GM19025 (cell line): ENCODE results near the gene ARHGDIG.

Experiments
- ATAC-seq: cut with Tn5 transposase; IDR thresholded peaks from one replicate; pipeline ENCODE4 v1.9.1; 2021; ENCODE audit warnings: mild to moderate bottlenecking, low read depth, moderate library complexity; ENCODE audit not compliant: unreplicated experiment

Gene ARHGDIG

DNA sequence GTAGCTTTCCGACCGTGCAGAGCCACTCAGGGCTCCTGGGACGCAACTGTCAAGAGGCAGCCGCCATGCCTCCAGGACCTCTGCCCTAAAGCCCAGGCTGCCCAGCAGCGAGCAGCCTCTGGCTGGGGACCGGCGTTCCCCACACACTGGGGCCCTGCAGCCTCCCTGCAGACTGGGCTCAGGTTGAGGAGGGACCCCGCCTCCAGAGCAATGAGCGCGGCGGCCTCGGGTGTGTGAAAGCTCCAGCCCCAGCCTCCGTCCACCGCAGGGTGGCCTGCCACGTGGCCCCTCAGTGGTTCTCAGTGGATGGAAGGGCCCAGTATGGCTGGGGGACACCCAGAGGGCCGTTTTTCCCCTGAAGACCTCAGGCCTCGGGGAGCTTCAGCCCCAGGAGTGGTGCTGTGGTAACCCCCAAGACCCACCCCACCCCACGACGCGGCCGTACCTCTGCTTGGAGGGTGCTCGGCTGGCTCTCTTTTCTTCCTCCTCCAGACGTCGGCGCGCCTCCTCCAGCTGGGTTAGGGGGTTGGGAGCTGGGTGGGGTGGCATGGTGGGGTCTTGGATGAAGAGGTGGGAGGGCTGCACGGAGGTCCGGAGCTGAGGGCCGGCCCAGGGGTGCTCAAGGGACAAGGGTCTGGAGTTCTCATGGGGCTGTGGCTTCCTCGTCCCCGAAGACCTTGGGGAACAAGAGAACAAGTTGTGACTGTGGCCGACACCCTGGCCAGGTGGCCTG lies 12.8 kb downstream of the ARHGDIG start:
- no peak for ATAC-seq

DNA sequence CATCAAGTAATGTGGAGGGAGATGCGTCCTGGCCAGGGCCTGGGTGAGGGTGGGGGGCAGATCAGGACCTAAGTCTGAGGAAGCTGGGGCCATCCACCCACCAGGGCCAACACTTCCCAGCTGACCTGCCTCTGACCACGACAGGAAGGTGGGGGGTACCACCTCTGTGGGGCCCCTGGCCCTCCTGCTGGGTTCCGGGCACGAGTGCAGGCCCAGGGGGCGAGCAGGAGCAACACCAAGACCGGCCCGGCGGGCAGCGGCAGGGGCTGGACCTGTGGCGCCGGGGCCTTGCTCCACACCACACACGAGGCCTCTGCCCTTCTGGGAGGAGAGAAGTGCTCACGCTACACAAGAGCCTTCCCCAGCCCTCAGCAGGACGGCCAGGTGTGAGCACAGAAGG lies 15.9 kb downstream of the ARHGDIG start:
- ATAC-seq, result no peak

DNA sequence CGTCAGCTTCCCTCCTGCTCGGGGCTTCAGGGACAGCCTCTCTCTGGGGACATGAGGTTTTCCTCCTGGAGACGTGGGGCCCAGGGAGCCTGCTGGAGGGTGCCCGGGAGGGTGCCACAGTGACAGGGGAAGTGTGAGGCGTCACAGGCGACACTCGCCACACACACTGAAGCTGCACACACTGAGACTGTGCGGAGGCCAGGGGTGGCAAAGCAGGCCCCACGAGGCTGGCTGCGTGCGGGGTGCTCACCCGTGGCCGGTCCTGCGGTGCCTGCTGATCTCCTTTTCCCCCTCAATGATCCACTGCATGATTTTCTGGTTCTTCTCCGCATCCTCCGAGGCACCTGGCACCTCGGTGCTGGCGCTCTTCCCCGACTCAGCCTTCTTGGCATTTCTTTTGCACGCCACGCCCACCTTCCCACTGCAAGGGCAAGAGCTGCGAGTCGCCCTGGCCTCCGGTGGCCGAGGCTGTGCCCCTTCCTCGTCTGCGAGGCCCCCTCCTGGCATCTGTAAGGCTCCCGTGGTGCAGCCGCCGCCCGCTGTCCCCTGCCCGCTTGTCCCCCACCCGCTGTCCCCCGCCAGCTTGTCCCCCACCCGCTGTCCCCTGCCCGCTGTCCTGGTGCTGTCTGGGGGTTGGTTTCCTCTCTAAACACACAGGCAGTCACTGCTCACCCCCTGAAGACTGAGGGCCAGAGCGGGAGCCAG lies 16.6 kb downstream of the ARHGDIG start:
- no peak for ATAC-seq

DNA sequence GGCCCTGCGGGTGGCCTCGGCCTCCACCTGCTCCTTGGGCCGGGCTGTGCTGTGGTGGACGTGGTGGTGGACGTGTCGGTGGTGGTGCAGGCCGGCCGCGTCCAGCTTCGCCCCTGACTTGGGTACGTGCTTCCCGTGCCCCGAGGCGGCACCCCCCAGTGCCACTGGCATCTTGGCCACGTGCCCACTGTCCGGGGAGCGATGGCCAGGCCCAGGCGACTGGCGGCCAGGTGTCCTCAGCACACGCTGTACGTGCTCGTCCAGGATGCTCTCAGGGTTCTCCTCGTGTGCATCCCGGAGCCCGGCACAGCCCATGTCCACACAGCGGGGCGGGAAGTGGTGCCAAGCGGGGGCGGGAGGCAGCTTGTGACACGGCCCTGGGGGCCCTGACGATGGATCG lies 17.4 kb downstream of the ARHGDIG start:
- ATAC-seq, result no peak

DNA sequence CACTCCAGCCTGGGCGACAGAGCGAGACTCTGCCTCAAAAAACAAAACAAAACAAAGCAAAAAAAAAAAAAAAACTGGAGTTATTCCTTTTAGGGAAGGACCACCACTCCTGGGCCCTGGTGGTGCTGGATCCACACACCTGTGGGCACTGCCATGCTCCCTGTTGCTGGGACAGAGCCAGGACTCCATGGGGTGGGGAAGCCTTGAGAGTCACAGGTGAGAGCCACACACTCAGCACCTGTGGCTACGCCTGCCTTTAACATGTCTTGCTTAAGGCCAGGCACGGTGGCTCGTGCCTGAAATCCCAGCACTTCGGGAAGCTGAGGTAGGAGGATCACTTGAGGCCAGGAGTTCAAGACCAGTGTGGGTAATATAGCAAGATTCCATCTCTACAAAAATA lies 20.8 kb downstream of the ARHGDIG start:
- no peak for ATAC-seq

DNA sequence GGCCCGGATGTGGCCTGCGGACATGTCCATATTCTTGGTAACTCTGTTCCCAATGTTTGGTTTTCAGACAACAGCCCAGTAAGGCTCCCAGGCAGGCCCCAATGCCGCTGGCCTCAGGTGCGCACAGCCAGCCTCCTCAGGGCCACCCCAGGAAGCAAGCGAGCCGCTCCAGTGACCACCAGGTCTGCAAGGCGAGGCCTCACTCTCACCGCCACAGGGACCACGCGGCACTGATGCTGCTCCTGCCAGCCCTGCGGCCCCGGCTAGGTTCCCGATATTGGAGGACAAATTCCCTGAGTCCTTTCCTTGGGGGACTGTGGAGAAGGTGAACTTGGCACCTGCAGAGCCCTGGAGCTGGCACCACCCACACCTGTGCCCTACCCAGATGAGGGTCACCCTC lies 21.6 kb downstream of the ARHGDIG start:
- no peak for ATAC-seq

DNA sequence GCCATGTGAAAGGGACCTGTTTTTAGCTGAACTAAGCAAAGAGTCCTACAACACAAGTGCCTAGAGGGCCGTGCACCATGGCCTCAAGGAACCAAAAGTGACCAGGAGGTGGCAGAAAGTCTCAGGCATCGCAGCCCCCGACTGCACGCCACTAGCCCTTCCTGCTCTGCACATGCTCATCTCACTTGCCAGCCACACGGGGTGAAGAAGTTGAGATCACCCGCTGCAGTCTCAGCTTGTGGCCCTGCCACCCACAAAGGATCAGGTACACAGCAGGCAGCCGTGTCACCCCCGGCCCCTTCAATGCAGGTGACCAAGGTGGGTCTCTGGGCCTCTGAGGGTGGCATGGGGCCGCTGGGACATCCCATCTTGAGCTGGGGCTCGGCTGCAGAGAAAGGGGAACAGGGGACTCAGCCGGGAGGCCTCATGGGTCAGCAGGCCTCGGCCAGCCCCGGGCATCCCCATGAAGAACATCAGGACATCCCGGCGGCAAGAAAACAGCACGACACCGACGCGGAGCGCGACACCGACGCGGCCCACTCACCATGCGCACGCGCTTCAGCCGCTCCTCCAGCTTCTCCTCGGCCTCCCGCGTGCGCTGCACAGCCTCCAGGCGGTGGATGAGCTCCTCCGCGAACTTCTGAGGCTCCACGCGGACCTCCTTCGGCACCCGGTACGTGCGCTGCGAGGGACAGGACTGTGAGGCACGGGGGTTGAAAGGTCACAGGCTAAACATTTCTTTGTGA lies 23.5 kb downstream of the ARHGDIG start:
- ATAC-seq, result no peak

DNA sequence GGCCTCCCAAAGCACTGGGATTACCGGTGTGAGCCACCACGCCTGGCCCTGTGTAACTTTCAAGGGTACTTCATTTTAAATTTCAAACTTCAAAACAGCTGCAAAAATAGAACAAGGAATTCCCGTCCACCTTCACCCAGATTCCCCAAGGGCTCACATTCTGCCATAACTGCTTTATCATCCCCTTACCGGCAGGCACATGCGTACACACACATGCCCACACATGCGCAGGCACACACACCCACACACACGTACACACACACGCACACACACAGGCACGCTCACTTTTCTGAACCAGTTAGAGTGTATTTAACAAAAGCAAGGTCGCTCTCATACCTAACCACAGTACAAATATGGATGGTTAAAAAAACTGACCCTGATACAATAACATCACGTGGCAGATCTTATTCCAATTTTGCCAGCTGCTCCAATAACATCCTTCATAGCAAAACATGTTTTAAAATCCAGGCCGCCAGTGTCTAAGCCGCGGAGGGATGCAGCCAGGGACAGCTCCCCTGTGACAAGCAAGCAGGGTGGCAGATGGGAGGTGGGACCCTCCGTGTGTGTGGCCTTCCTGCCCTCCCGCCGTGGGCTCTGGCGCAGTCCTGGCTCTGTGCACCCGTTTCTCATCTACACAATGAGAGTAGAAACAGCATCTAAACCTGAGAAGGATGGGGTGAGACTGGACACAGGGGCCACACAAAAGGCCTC lies 25.7 kb downstream of the ARHGDIG start:
- ATAC-seq, result no peak

DNA sequence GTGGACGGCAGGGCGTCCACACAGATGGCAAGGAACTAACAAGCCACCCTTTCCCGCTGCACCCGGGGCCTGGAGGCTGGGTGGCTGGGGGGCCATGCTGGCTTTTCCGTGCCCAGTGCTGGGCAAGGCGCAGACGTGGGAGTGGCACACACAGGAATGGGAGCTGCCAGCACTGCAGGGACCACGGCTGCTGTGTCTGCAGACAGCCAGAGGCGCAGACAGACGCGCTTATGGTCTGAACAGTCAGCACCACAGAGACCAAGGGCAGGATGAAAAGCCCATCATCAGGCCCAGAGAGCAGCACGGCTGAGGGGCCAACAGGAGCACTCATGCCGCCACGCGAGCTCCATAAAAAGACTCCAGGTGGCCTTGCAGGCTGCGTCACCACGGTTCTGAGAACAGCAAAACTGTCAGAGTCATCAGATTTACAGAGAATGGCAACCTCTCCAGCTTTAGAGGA lies 26.6 kb downstream of the ARHGDIG start:
- ATAC-seq, result no peak

DNA sequence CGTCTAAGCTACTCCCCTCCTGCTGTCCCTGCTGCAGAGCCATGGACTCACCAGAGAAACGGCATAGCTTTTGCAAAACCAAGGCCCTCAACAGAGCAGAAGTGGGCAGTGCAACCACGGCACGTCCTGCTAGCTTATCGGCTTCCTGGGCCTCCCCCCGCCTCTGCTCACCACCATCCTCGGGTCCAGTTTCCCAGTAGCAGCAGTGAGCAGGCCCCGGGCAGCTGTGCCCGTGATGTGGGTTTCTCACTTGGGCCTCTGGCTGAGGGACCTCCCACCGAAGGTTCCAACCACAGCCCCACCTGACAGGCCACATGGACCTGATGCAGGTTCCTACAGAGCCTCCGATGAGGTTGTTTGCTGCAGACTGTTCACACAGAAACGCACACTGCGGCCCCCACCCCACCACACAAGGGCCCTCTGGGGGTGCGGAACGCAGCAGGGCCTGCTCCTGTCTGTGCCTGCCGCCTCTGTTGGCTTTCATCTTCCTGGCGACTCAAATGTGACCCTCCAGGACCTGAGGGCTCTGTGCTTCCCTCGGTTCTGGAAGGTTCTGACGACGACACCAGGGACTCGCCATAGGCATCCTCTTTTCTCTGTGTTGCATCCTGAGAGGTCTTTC lies 27.4 kb downstream of the ARHGDIG start:
- ATAC-seq, result no peak

DNA sequence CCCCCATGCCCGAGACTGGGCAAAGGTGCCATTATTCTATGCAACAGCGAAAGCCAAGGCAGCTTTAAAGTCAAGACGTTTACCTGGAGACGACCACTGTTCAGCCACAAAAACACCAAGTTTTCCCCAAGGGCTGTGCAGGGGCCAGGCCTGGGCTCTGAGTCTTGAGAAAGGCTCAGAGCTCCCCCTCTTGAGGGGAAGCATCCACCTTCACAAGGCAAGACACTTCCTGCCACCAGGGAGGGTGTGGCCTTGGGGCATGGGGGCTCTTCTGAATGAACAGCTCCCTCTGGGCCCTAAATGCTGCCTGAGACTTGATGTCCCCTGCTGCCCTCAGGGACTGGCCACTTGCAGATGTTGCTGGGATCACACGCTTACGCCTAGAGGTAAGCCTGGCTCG lies 29.1 kb downstream of the ARHGDIG start:
- ATAC-seq, result no peak

DNA sequence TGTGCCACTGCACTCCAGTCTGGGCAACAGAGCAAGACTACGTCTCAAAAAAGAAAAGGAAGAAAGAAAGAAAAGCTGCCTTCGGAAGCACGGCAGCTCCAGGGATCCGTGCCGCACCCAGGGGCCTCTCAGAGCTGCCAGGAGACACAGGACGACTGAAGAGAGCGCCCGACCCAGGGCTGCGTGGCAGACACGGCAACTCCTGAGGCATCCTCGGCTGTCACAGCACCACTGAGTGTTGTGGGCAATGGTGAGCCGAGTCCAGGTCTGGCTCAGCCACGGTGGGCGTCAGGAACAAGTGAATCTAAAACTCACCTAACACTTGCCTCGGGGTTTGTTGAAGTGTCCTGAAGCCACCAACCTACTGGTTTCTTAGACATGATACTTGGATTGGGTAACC lies 31.3 kb downstream of the ARHGDIG start:
- no peak for ATAC-seq

DNA sequence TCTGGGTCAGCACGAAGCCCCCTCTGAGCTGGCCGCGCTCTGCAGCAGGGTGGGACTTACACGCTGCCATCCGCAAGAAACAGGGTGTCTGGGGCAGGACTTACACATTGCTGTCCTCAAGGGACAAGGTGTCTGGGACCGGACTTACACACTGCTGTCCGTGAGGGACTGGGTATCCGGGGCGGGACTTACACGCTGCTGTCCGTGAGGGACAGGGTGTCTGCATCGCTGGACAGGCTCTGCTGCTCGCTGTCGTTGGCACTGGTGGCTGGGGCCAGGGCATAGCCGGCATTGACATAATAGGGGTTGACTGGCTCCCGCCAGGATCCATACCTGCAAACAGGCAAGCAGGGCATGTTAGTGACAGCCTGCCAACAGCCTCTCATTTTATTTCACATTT lies 34.0 kb downstream of the ARHGDIG start:
- ATAC-seq, result no peak

DNA sequence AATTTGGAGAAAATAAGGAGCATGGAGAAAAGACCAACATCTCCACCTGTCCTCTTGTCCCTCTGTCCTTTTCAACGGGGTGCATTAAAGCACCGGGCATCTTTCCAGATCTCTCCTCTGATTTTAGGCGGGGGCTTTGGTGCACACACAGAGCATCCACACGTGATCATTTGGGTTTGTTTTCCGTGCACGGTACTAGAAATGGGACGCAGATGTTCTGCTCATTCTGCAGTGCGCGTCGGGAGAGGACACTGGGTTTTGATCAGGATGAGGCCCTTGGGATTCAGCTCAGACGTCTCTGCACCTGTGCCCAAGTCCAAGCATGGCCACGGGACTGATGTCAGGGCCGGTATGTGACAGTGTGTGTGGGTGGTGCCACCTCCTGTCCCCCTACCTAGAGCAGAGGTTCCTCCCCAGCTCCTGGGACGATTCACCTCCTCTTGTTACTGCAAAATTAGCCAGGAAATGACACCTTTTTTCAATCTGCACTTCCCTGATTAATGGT lies 34.5 kb downstream of the ARHGDIG start:
- ATAC-seq, result no peak

DNA sequence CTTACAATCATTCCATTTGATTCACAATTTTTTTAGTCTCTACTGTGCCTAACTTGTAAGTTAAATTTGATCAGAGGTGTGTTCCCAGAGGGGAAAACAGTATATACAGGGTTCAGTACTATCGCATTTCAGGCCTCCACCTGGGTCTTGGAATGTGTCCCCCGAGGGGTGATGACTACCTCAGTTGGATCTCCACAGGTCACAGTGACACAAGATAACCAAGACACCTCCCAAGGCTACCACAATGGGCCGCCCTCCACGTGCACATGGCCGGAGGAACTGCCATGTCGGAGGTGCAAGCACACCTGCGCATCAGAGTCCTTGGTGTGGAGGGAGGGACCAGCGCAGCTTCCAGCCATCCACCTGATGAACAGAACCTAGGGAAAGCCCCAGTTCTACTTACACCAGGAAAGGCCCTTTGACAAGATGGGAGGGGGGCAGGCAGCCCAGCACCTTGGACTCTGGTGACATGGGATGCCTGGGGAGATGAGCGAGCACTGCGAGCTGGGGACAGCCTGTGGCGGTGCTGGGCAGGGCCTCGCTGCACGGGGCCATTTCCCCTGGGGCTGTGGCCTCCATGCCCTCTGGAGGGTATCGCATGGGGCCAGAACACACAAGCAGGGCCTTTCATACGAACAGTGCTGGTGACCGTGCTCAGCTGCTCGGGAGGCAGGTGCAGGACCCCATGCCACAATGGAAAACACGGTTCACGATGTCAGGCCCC lies 36.5 kb downstream of the ARHGDIG start:
- ATAC-seq, result no peak

DNA sequence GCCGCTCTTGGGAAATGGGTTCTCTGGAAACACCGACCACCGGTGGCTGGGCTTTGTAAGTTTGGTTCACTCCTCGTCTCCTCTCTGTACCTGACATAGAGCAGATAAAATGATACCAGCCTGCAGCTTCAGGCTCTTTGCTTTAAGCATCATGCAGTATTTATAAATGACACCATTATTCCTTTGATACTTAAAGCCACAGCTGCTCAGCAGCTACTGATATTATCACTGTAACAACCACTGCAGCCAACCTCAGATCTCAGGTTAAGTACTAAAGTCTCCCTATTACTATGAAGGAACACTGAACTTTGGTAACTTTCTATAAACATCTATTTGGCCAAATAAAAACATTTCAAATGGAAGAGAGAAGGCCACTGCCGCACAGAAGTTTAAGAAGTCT lies 37.2 kb downstream of the ARHGDIG start:
- ATAC-seq, result no peak

DNA sequence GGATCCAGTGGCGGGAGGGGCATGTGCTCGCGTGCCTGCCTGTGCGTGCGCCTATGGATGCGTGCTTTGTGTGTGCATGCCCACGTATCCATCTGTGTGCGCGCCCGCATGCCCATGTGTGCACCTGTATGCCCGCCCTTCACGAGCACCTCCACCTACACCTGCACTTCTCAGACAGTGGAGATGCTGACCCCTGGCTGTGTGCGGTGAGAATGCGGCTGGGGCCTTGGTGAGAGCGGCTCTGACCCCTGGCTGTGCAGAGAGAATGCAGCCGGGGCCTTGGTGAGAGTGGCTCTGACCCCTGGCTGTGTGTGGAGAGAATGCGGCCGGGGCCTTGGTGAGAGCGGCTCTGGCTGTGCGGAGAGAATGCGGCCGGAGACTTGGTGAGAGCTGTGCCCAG lies 38.2 kb downstream of the ARHGDIG start:
- ATAC-seq, result no peak

DNA sequence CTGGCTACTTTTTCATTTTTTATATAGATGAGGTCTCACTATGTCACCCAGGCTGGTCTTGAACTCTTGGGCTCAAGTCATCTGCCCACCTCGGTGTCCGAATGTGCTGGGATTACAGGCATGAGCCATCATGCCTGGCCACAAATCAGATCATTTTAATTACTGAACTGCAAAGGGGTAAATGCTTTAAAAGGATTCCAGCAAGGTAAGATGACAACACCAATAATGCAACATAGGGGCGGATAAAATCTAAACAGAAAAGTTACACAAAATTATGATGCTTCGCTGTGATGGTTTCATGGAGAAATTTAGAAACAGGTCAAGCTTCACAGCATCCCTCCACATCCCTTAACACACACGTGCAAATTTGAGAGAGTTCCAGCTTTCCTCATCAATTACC lies 39.8 kb downstream of the ARHGDIG start:
- no peak for ATAC-seq

DNA sequence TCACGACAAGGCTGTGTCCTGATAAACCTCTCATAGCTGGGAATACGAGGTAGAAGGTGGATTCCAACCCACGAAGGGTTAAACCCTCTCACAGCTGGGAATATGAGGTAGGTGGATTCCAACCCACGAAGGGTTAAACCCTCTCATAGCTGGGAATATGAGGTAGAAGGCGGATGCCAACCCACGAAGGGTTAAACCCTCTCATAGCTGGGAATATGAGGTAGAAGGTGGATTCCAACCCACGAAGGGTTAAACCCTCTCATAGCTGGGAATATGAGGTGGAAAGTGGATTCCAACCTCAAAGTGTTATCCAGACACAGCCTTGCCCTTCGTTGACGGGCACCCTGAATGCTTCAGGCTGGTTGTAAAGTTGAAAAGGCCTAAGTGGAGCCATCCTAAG lies 41.1 kb downstream of the ARHGDIG start:
- no peak for ATAC-seq
